ENCODE results near the gene TRAF3IP1.

The TRAF3IP1 gene

GRCh38 chr2:238302751-238303150 lies 17.6 kb upstream of the TRAF3IP1 start:
- Histone ChIP-seq H3K27me3 (ENCODE audit: low read depth, low read length) (no peaks in the 10 kb centered on the region), H3K4me3 (ENCODE audit: low read length) (no peak overlapping the region), H3K9me3 (ENCODE audit: insufficient read depth, low read length) (no peaks in the 10 kb centered on the region), H4K20me1 (ENCODE audit: insufficient read depth, low read length) (no peaks in the 10 kb centered on the region), H2AFZ (ENCODE audit: low read depth, low read length) (no peak overlapping the region), H3K27ac (ENCODE audit: low read length) (no peak overlapping the region), H3K79me2 (ENCODE audit: low read length) (no peaks in the 10 kb centered on the region), H3K36me3 (replicated peaks; ENCODE audit: low read depth, low read length) (no peaks in the 10 kb centered on the region), H3K4me1 (ENCODE audit: low read length) (no peaks in the 10 kb centered on the region), H3K9ac (ENCODE audit: low read length) (no peak overlapping the region), H3K4me2 (ENCODE audit: low read length) (no peak overlapping the region)
- TF ChIP-seq CTCF (IDR thresholded peaks at IDR 0.05; ENCODE audit: low read depth, low read length) (no peak), EZH2phosphoT487 (IDR thresholded peaks at IDR 0.05; ENCODE audit: low read depth) (no peak)

GRCh38 chr2:238304116-238304515 lies 16.2 kb upstream of the TRAF3IP1 start:
- Histone ChIP-seq H3K9me3 (ENCODE audit: insufficient read depth, low read length) (no peaks in the 10 kb centered on the region), H3K79me2 (ENCODE audit: low read length) (no peaks in the 10 kb centered on the region), H3K4me2 (ENCODE audit: low read length) (no peak overlapping the region), H3K27ac (ENCODE audit: low read length) (no peak overlapping the region), H3K4me3 (ENCODE audit: low read length) (no peak overlapping the region), H4K20me1 (ENCODE audit: insufficient read depth, low read length) (no peaks in the 10 kb centered on the region), H3K9ac (ENCODE audit: low read length) (no peak overlapping the region), H2AFZ (ENCODE audit: low read depth, low read length) (no peak overlapping the region), H3K4me1 (ENCODE audit: low read length) (no peaks in the 10 kb centered on the region), H3K36me3 (replicated peaks; ENCODE audit: low read depth, low read length) (no peaks in the 10 kb centered on the region), H3K27me3 (ENCODE audit: low read depth, low read length) (no peaks in the 10 kb centered on the region)
- TF ChIP-seq EZH2phosphoT487 (IDR thresholded peaks at IDR 0.05; ENCODE audit: low read depth), result no peak
- TF ChIP-seq CTCF (IDR thresholded peaks at IDR 0.05; ENCODE audit: low read depth, low read length), result no peak

GRCh38 chr2:238305092-238305862 lies 15.0 kb upstream of the TRAF3IP1 start:
- no peak overlapping the region for H3K4me3 ChIP-seq (ENCODE audit: low read length)
- TF ChIP-seq EZH2phosphoT487 (IDR thresholded peaks at IDR 0.05; ENCODE audit: low read depth) (no peak), CTCF (IDR thresholded peaks at IDR 0.05; ENCODE audit: low read depth, low read length) (0 out of 2 replicates have a peak, but pooled peaks have one; percentile 15)
- no peaks in the 10 kb centered on the region for H3K36me3 ChIP-seq (replicated peaks; ENCODE audit: low read depth, low read length)
- no peaks in the 10 kb centered on the region for H3K4me1 ChIP-seq (ENCODE audit: low read length)
- H3K4me2 ChIP-seq (ENCODE audit: low read length), result no peak overlapping the region
- H3K79me2 ChIP-seq (ENCODE audit: low read length), result no peaks in the 10 kb centered on the region
- H3K9me3 ChIP-seq (ENCODE audit: insufficient read depth, low read length), result no peaks in the 10 kb centered on the region
- H2AFZ ChIP-seq (ENCODE audit: low read depth, low read length), result no peak overlapping the region
- H3K27ac ChIP-seq (ENCODE audit: low read length), result no peak overlapping the region
- no peaks in the 10 kb centered on the region for H3K27me3 ChIP-seq (ENCODE audit: low read depth, low read length)
- H3K9ac ChIP-seq (ENCODE audit: low read length), result no peak overlapping the region
- H4K20me1 ChIP-seq (ENCODE audit: insufficient read depth, low read length), result no peaks in the 10 kb centered on the region

- H3K9me3 ChIP-seq (ENCODE audit: insufficient read depth, low read length), result no peaks in the 10 kb centered on the region
- H3K36me3 ChIP-seq (replicated peaks; ENCODE audit: low read depth, low read length), result no peaks in the 10 kb centered on the region
- H3K27me3 ChIP-seq (ENCODE audit: low read depth, low read length), result no peaks in the 10 kb centered on the region
- no peaks in the 10 kb centered on the region for H4K20me1 ChIP-seq (ENCODE audit: insufficient read depth, low read length)
- no peak overlapping the region for H3K4me2 ChIP-seq (ENCODE audit: low read length)
- no peak overlapping the region for H3K27ac ChIP-seq (ENCODE audit: low read length)
- H3K4me1 ChIP-seq (ENCODE audit: low read length), result no peaks in the 10 kb centered on the region
- no peak overlapping the region for H3K9ac ChIP-seq (ENCODE audit: low read length)
- no peaks in the 10 kb centered on the region for H3K79me2 ChIP-seq (ENCODE audit: low read length)
- no peak overlapping the region for H2AFZ ChIP-seq (ENCODE audit: low read depth, low read length)
- no peak for TF ChIP-seq CTCF (IDR thresholded peaks at IDR 0.05; ENCODE audit: low read depth, low read length)
- no peak for TF ChIP-seq EZH2phosphoT487 (IDR thresholded peaks at IDR 0.05; ENCODE audit: low read depth)
- H3K4me3 ChIP-seq (ENCODE audit: low read length), result no peak overlapping the region
These were observed 14.2 kb upstream of the TRAF3IP1 start for GRCh38 chr2:238305965-238306671.

All from OCI-LY3 (cell line).